NCI-H1436 treated with DMSO at 0.1 percent for 48 hours (cell line): ENCODE data around the gene ANAPC2.

Experiments
- DNase-seq: peaks from one replicate; lab custom pipeline; 2025; lab: John Stamatoyannopoulos, UW

Gene ANAPC2

GRCh38 chr9:137227054-137227852 is 38.9 kb upstream of the ANAPC2 start, which contains the start of gene RNF224:
TSS of gene RNF224 (plus strand) at chr9:137227502. CDS start at chr9:137228336, 834 bp downstream.
- DNase-seq: peak; percentile 17

- no peak for DNase-seq
These were observed 38.1 kb upstream of the ANAPC2 start for GRCh38 chr9:137226338-137227053.

- no peak for DNase-seq
These were observed 37.5 kb upstream of the ANAPC2 start for GRCh38 chr9:137225699-137226331.

GRCh38 chr9:137224830-137225694 is 36.7 kb upstream of the ANAPC2 start, which contains the start of gene CYSRT1:
TSS of gene CYSRT1 (plus strand) at chr9:137225174. CDS start at chr9:137225622, 448 bp downstream.
- DNase-seq: no peak

- peak; percentile 79 for DNase-seq
These were observed 35.0 kb upstream of the ANAPC2 start for GRCh38 chr9:137223078-137223970.

- no peak for DNase-seq
These were observed 34.1 kb upstream of the ANAPC2 start, which contains the start of gene RNF208 for GRCh38 chr9:137222190-137223077. TSS of gene RNF208 (minus strand) at chr9:137222240. CDS start at chr9:137221212, 1,028 bp downstream.

- no peak for DNase-seq
These were observed 33.2 kb upstream of the ANAPC2 start for GRCh38 chr9:137221506-137222111.

GRCh38 chr9:137221095-137221505 is 32.7 kb upstream of the ANAPC2 start:
- no peak for DNase-seq

- DNase-seq: no peak
These were observed 32.1 kb upstream of the ANAPC2 start for GRCh38 chr9:137220317-137221094.

- no peak for DNase-seq
These were observed 31.5 kb upstream of the ANAPC2 start for GRCh38 chr9:137219757-137220316.

GRCh38 chr9:137218754-137219271 is 30.5 kb upstream of the ANAPC2 start:
- DNase-seq: no peak

GRCh38 chr9:137218212-137218753 is 29.9 kb upstream of the ANAPC2 start:
- no peak for DNase-seq

- DNase-seq: no peak
These were observed 29.2 kb upstream of the ANAPC2 start for GRCh38 chr9:137217276-137218211.

GRCh38 chr9:137216188-137216965 is 28.0 kb upstream of the ANAPC2 start:
- no peak for DNase-seq
